Measurements from ENCODE around the gene CLDND2.

CLDND2 gene

GRCh38 chr19:51352783-51353360, 15.9 kb downstream of the CLDND2 start:
- no peak for DNase-seq

GRCh38 chr19:51351266-51351990, 17.4 kb downstream of the CLDND2 start:
- DNase-seq = no peak

GRCh38 chr19:51347209-51347928, 21.4 kb downstream of the CLDND2 start:
- DNase-seq = no peak

- DNase-seq = no peak
These were observed 22.1 kb downstream of the CLDND2 start for GRCh38 chr19:51346742-51347141.

GRCh38 chr19:51345076-51345620, 23.7 kb downstream of the CLDND2 start:
- DNase-seq = no peak

GRCh38 chr19:51342631-51343569, 25.9 kb downstream of the CLDND2 start:
- DNase-seq = no peak

GRCh38 chr19:51341976-51342580, 26.7 kb downstream of the CLDND2 start, which contains the start of gene VSIG10L:
TSS of gene VSIG10L (minus strand) at chr19:51342139. CDS start at chr19:51342124, 15 bp downstream.
- DNase-seq = no peak

- no peak for DNase-seq
These were observed 27.7 kb downstream of the CLDND2 start for GRCh38 chr19:51341066-51341465.

GRCh38 chr19:51339687-51340656, 28.8 kb downstream of the CLDND2 start:
- no peak for DNase-seq

- no peak for DNase-seq
These were observed 29.5 kb downstream of the CLDND2 start for GRCh38 chr19:51339313-51339686.

GRCh38 chr19:51338563-51339312, 30.1 kb downstream of the CLDND2 start:
- DNase-seq = no peak

GRCh38 chr19:51337861-51338562, 30.8 kb downstream of the CLDND2 start:
- DNase-seq = no peak

GRCh38 chr19:51337141-51337860, 31.5 kb downstream of the CLDND2 start:
- no peak for DNase-seq

- DNase-seq = no peak
These were observed 34.9 kb downstream of the CLDND2 start for GRCh38 chr19:51333836-51334460.

GRCh38 chr19:51331716-51332115, 37.1 kb downstream of the CLDND2 start:
- DNase-seq = no peak

GRCh38 chr19:51331193-51331592, 37.6 kb downstream of the CLDND2 start:
- DNase-seq = no peak

- no peak for DNase-seq
These were observed 38.4 kb downstream of the CLDND2 start for GRCh38 chr19:51330366-51330765.

GRCh38 chr19:51329411-51329810, 39.4 kb downstream of the CLDND2 start:
- no peak for DNase-seq

All from NCI-H1417 treated with DMSO at 0.1 percent for 48 hours (cell line).